Measurements from ENCODE around the gene VSTM2A.
"Not testable (repeated sequence)": the region's sequence is repeated elsewhere in the genome, so short reads cannot be mapped to it uniquely, and the experiment has no call there.

Gene VSTM2A

GRCh38 chr7:54541669-54542625 is at the start of gene VSTM2A:
TSS of gene VSTM2A (plus strand) at chr7:54542375. CDS start at chr7:54542731, 356 bp downstream.
- in situ Hi-C loops (cut with MboI; ENCODE audit: low sequenced_read_pairs), result no loop called here

GRCh38 chr7:54504531-54504930 is 37.6 kb upstream of the VSTM2A start:
- in situ Hi-C loops (cut with MboI; ENCODE audit: low sequenced_read_pairs), result not testable (repeated sequence)

- in situ Hi-C loops (cut with MboI; ENCODE audit: low sequenced_read_pairs), result no loop called here
Measured at GRCh38 chr7:54529568-54529967, 12.6 kb upstream of the VSTM2A start.

- in situ Hi-C loops (cut with MboI; ENCODE audit: low sequenced_read_pairs), result no loop called here
Measured at GRCh38 chr7:54538122-54538521, 4.1 kb upstream of the VSTM2A start.

- in situ Hi-C loops (cut with MboI; ENCODE audit: low sequenced_read_pairs), result no loop called here
Measured at GRCh38 chr7:54543051-54543488, 895 bp downstream of the VSTM2A start.

GRCh38 chr7:54544149-54544526 is 2.0 kb downstream of the VSTM2A start:
- in situ Hi-C loops (cut with MboI; ENCODE audit: low sequenced_read_pairs), result no loop called here

GRCh38 chr7:54544527-54545240 is 2.5 kb downstream of the VSTM2A start:
- in situ Hi-C loops (cut with MboI; ENCODE audit: low sequenced_read_pairs), result no loop called here

- in situ Hi-C loops (cut with MboI; ENCODE audit: low sequenced_read_pairs), result no loop called here
Measured at GRCh38 chr7:54545241-54545563, 3.0 kb downstream of the VSTM2A start.

- in situ Hi-C loops (cut with MboI; ENCODE audit: low sequenced_read_pairs), result no loop called here
Measured at GRCh38 chr7:54546081-54546985, 4.2 kb downstream of the VSTM2A start.

GRCh38 chr7:54546986-54547314 is 4.8 kb downstream of the VSTM2A start:
- in situ Hi-C loops (cut with MboI; ENCODE audit: low sequenced_read_pairs), result no loop called here

- in situ Hi-C loops (cut with MboI; ENCODE audit: low sequenced_read_pairs), result no loop called here
Measured at GRCh38 chr7:54550471-54550870, 8.3 kb downstream of the VSTM2A start.

GRCh38 chr7:54556121-54556520 is 13.9 kb downstream of the VSTM2A start:
- in situ Hi-C loops (cut with MboI; ENCODE audit: low sequenced_read_pairs), result no loop called here

- in situ Hi-C loops (cut with MboI; ENCODE audit: low sequenced_read_pairs), result no loop called here
Measured at GRCh38 chr7:54559401-54559800, 17.2 kb downstream of the VSTM2A start.

- in situ Hi-C loops (cut with MboI; ENCODE audit: low sequenced_read_pairs), result no loop called here
Measured at GRCh38 chr7:54560198-54560597, 18.0 kb downstream of the VSTM2A start.

- in situ Hi-C loops (cut with MboI; ENCODE audit: low sequenced_read_pairs), result no loop called here
Measured at GRCh38 chr7:54560723-54561122, 18.5 kb downstream of the VSTM2A start.

GRCh38 chr7:54563329-54563916 is 21.2 kb downstream of the VSTM2A start:
- in situ Hi-C loops (cut with MboI; ENCODE audit: low sequenced_read_pairs), result no loop called here

- in situ Hi-C loops (cut with MboI; ENCODE audit: low sequenced_read_pairs), result no loop called here
Measured at GRCh38 chr7:54565432-54565831, 23.3 kb downstream of the VSTM2A start.

GRCh38 chr7:54581511-54581910 is 39.3 kb downstream of the VSTM2A start:
- in situ Hi-C loops (cut with MboI; ENCODE audit: low sequenced_read_pairs), result no loop called here

- in situ Hi-C loops (cut with MboI; ENCODE audit: low sequenced_read_pairs), result no loop called here
Measured at GRCh38 chr7:54591404-54592386, 49.5 kb downstream of the VSTM2A start.

GRCh38 chr7:54596747-54597146 is 54.6 kb downstream of the VSTM2A start:
- in situ Hi-C loops (cut with MboI; ENCODE audit: low sequenced_read_pairs), result no loop called here
